ENCODE data around the gene CPXM2.

CPXM2 gene

DNA sequence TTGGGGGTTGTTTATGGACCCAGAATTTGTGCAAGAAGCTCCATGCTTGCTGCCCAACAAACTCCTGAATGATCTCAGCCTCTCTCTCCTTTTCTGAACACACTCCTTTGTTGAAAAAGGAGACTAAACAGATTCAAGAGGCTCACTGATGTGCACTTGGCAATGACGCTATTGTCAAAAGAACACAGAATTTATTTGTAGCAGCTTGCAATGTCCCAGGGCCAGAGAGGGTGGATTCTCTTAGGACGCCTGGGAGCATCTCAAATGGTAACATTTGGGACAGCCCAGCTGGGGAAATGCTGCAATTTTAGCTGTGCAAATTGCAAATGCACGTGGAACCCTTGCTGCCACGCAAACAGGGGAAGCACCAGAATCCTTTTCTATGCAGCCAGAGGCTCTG is 145.5 kb downstream of the CPXM2 start:
- Histone ChIP-seq H3K9ac (no peak overlapping the region), H3K27me3 (ENCODE audit: insufficient read depth, low read depth) (no peaks in the 10 kb centered on the region), H3K36me3 (ENCODE audit: insufficient read depth) (no peaks in the 10 kb centered on the region), H3K4me2 (no peak overlapping the region), H4K20me1 (ENCODE audit: insufficient read depth) (no peaks in the 10 kb centered on the region), H2AFZ (ENCODE audit: low read depth) (no peak overlapping the region), H3K4me3 (IDR thresholded peaks at IDR 0.05; ENCODE audit: insufficient read depth, low read depth, low read length) (no peak overlapping the region), H3K27ac (no peak overlapping the region), H3K79me2 (ENCODE audit: insufficient read depth, low read depth) (no peaks in the 10 kb centered on the region), H3K4me1 (ENCODE audit: low read depth, poor library complexity, severe bottlenecking) (no peaks in the 10 kb centered on the region)
- no peak for TF ChIP-seq CTCF (conservative IDR thresholded peaks at IDR 0.05; ENCODE audit: low read depth, low read length)

- H3K27ac ChIP-seq, result no peak overlapping the region
- no peak overlapping the region for H3K4me3 ChIP-seq (IDR thresholded peaks at IDR 0.05; ENCODE audit: insufficient read depth, low read depth, low read length)
- H3K4me2 ChIP-seq, result no peak overlapping the region
- H3K27me3 ChIP-seq (ENCODE audit: insufficient read depth, low read depth), result no peaks in the 10 kb centered on the region
- no peaks in the 10 kb centered on the region for H3K79me2 ChIP-seq (ENCODE audit: insufficient read depth, low read depth)
- H3K9ac ChIP-seq, result no peak overlapping the region
- H3K36me3 ChIP-seq (ENCODE audit: insufficient read depth), result no peaks in the 10 kb centered on the region
- no peaks in the 10 kb centered on the region for H4K20me1 ChIP-seq (ENCODE audit: insufficient read depth)
- H2AFZ ChIP-seq (ENCODE audit: low read depth), result no peak overlapping the region
- no peaks in the 10 kb centered on the region for H3K4me1 ChIP-seq (ENCODE audit: low read depth, poor library complexity, severe bottlenecking)
- TF ChIP-seq CTCF (conservative IDR thresholded peaks at IDR 0.05; ENCODE audit: low read depth, low read length), result no peak
These were observed 147.4 kb downstream of the CPXM2 start for GRCh38 chr10:123744224-123744536.

GRCh38 chr10:123743441-123744223 is 148.0 kb downstream of the CPXM2 start:
- no peak overlapping the region for H2AFZ ChIP-seq (ENCODE audit: low read depth)

GRCh38 chr10:123742751-123743440 is 148.7 kb downstream of the CPXM2 start:
- no peak overlapping the region for H3K9ac ChIP-seq
- H3K27me3 ChIP-seq (ENCODE audit: insufficient read depth, low read depth), result no peaks in the 10 kb centered on the region
- H3K4me3 ChIP-seq (IDR thresholded peaks at IDR 0.05; ENCODE audit: insufficient read depth, low read depth, low read length), result no peak overlapping the region
- H3K79me2 ChIP-seq (ENCODE audit: insufficient read depth, low read depth), result no peaks in the 10 kb centered on the region
- no peaks in the 10 kb centered on the region for H3K4me1 ChIP-seq (ENCODE audit: low read depth, poor library complexity, severe bottlenecking)
- H4K20me1 ChIP-seq (ENCODE audit: insufficient read depth), result no peaks in the 10 kb centered on the region
- H3K4me2 ChIP-seq, result no peak overlapping the region
- TF ChIP-seq CTCF (conservative IDR thresholded peaks at IDR 0.05; ENCODE audit: low read depth, low read length), result no peak
- H3K36me3 ChIP-seq (ENCODE audit: insufficient read depth), result no peaks in the 10 kb centered on the region
- H2AFZ ChIP-seq (ENCODE audit: low read depth), result no peak overlapping the region
- H3K27ac ChIP-seq, result no peak overlapping the region

More at GRCh38 chr10:123743441-123744223, 148.0 kb downstream of the CPXM2 start:
- no peak overlapping the region for H3K4me2 ChIP-seq
- no peak overlapping the region for H3K9ac ChIP-seq
- no peaks in the 10 kb centered on the region for H3K79me2 ChIP-seq (ENCODE audit: insufficient read depth, low read depth)
- TF ChIP-seq CTCF (conservative IDR thresholded peaks at IDR 0.05; ENCODE audit: low read depth, low read length), result no peak
- no peak overlapping the region for H3K4me3 ChIP-seq (IDR thresholded peaks at IDR 0.05; ENCODE audit: insufficient read depth, low read depth, low read length)
- no peaks in the 10 kb centered on the region for H4K20me1 ChIP-seq (ENCODE audit: insufficient read depth)
- no peaks in the 10 kb centered on the region for H3K4me1 ChIP-seq (ENCODE audit: low read depth, poor library complexity, severe bottlenecking)
- H3K27me3 ChIP-seq (ENCODE audit: insufficient read depth, low read depth), result no peaks in the 10 kb centered on the region
- no peak overlapping the region for H3K27ac ChIP-seq
- H3K36me3 ChIP-seq (ENCODE audit: insufficient read depth), result no peaks in the 10 kb centered on the region

All from KMS-11 (cell line).